Cardiac muscle cell (in vitro differentiated cells and primary cell): ENCODE measurements around the gene H19. TPM values are rescaled to one million over a fixed set of nuclear protein-coding genes. Genes with fewer than 3 reads are reported as not detected.

Experiments used
- DNase-seq, 2 donors: peaks; one replicate each; pipeline versions ENCODE4 v3.0.0 to v3.0.0-alpha.2; 2010 to 2017; ENCODE audit warnings: low read depth in 1 of 2, low spot score in 1 of 2
- H3K27ac ChIP-seq: fragments of 200-600 bp; sonication (generic); 2 replicates; pipeline ENCODE4 v1.5.1; 2016
- H3K27me3 ChIP-seq: fragments of 200-600 bp; sonication (generic); 2 replicates; pipeline ENCODE4 v1.6.0; 2016; ENCODE audit warnings: control low read depth
- H3K36me3 ChIP-seq: fragments of 200-600 bp; sonication (generic); 2 replicates; pipeline ENCODE4 v1.5.1; 2016; ENCODE audit warnings: control low read depth
- H3K4me1 ChIP-seq: fragments of 200-600 bp; sonication (generic); 2 replicates; pipeline ENCODE4 v1.8.1; 2017; ENCODE audit warnings: low read depth, mild to moderate bottlenecking, mixed run types
- H3K4me3 ChIP-seq: fragments of 200-600 bp; sonication (generic); 2 replicates; pipeline ENCODE4 v1.5.1; 2016; ENCODE audit warnings: mild to moderate bottlenecking
- H3K9me3 ChIP-seq: fragments of 200-600 bp; sonication (generic); 2 replicates; pipeline ENCODE4 v1.5.1; 2017; ENCODE audit warnings: low read depth, mild to moderate bottlenecking, control low read depth
- polyA plus RNA-seq: library from polyadenylated mRNA; unstranded; fragments of >200 nt; fragmentation: Nextera tagmentation; extraction: Ambion mirVana; gene quantifications from 2 replicates; pipeline ENCODE4 v1.2.1, GENCODE V29; 2016
- total RNA-seq: library from RNA; depleted of rRNA; stranded (reverse); fragments of >200 nt; gene quantifications from 2 replicates; pipeline ENCODE4 v1.2.3, GENCODE V29; 2016
- TF ChIP-seq, protein P1 (sequence below): IDR thresholded peaks from 2 replicates; pipeline ENCODE4 v1.5.1; 2012; ENCODE audit warnings: low read depth, mild to moderate bottlenecking, low read length

The H19 gene
- total and polyA plus RNA-seq, 2 experiments from 2014 or later: 27.7 to 316 TPM

DNA sequence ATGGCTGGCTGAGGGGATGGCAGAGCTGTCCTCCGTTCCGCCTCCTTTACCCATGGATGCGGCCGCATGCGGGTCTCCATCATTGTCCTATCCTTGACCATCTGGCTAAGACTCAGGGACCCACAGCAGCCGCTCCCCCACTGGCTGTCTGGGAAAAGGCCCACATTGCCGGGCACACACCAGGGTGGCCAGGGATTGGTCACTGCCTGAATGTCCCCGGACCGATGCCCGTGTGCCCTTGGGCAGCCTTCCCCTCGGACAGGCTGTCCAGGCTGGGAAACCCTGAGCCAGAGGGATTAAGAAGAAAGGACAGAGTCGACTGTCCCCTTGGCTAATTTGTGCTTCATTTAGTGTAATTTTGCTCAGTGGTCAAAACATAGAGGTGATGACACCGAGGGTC lies 22.5 kb downstream of the H19 start:
- Histone ChIP-seq H3K9me3 (no peaks in the 10 kb centered on the region), H3K36me3 (no peaks in the 10 kb centered on the region), H3K4me1 (no peaks in the 10 kb centered on the region), H3K4me3 (no peak overlapping the region), H3K27me3 (no peaks in the 10 kb centered on the region), H3K27ac (no peak overlapping the region)
- DNase-seq: no peak
- TF ChIP-seq, protein P1, sequence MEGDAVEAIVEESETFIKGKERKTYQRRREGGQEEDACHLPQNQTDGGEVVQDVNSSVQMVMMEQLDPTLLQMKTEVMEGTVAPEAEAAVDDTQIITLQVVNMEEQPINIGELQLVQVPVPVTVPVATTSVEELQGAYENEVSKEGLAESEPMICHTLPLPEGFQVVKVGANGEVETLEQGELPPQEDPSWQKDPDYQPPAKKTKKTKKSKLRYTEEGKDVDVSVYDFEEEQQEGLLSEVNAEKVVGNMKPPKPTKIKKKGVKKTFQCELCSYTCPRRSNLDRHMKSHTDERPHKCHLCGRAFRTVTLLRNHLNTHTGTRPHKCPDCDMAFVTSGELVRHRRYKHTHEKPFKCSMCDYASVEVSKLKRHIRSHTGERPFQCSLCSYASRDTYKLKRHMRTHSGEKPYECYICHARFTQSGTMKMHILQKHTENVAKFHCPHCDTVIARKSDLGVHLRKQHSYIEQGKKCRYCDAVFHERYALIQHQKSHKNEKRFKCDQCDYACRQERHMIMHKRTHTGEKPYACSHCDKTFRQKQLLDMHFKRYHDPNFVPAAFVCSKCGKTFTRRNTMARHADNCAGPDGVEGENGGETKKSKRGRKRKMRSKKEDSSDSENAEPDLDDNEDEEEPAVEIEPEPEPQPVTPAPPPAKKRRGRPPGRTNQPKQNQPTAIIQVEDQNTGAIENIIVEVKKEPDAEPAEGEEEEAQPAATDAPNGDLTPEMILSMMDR: no peak

DNA sequence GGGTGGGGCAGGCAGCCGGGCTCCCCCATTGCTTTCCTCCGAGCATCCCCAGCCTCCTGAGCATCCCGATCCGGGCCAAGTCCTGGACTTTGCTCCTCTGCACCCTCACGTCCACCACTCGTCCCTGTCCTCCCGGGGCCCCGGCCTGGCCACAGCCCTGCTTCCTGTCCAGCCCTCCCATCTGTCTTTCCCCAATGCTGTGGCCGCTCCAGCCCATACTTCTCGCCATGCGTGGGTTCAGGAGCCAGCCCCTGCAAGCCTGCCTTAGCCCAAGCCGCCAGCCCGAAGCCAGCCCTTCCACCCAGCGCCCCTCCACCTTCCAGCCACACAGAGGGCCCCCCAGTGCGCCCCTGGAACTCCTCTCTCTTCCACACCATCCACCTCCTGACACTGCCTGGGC lies 26.7 kb downstream of the H19 start:
- Histone ChIP-seq H3K9me3 (no peaks in the 10 kb centered on the region), H3K36me3 (no peaks in the 10 kb centered on the region), H3K27ac (no peak overlapping the region), H3K27me3 (no peaks in the 10 kb centered on the region), H3K4me3 (no peak overlapping the region), H3K4me1 (no peaks in the 10 kb centered on the region)
- no peak for DNase-seq
- TF ChIP-seq, protein P1: no peak

DNA sequence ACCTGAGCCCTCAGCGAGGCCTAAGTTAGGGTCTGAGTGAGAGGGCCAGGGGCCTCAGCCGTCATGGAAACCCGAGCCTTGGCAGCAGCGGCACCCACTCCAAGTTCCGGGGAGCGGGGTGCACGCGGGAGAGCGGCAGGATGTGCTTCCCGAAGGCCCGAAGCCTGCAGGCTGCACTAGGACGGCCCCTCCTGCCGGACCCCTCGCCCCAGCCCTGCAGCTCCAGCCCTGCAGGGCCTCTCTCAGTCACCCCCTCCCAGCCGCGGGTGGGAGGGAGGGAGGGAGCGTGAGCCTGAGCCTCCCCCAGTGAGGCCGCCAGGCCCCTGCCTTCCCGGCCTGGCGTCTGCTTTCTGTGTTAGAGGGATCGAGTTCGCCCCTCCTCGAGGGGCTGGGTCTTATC lies 27.9 kb downstream of the H19 start:
- Histone ChIP-seq H3K4me1 (no peaks in the 10 kb centered on the region), H3K36me3 (no peaks in the 10 kb centered on the region), H3K27ac (no peak overlapping the region), H3K4me3 (no peak overlapping the region), H3K9me3 (no peaks in the 10 kb centered on the region), H3K27me3 (no peaks in the 10 kb centered on the region)
- TF ChIP-seq, protein P1: no peak
- DNase-seq: no peak

DNA sequence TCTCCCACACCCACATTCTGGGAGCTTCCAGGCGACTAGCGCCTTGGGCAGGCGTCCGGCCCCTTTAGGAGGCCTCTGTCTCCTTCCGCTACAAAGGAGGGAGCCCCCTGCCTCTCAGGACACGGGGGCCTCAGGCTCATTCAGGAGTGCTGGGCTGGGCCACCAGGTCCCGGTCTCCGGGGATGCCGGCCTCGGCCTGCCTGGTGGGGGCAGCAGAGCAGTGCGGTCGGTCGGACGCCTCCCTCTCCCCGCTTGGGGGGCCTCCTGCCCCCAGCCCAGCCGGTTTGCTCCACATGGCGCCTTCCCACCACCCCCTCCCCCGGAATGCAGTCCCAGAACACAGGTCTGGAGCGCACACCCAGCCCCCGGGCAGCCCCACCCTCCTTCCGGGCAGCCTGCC lies 28.6 kb downstream of the H19 start:
- TF ChIP-seq, protein P1: no peak
- no peak for DNase-seq
- no peaks in the 10 kb centered on the region for H3K4me1 ChIP-seq

DNA sequence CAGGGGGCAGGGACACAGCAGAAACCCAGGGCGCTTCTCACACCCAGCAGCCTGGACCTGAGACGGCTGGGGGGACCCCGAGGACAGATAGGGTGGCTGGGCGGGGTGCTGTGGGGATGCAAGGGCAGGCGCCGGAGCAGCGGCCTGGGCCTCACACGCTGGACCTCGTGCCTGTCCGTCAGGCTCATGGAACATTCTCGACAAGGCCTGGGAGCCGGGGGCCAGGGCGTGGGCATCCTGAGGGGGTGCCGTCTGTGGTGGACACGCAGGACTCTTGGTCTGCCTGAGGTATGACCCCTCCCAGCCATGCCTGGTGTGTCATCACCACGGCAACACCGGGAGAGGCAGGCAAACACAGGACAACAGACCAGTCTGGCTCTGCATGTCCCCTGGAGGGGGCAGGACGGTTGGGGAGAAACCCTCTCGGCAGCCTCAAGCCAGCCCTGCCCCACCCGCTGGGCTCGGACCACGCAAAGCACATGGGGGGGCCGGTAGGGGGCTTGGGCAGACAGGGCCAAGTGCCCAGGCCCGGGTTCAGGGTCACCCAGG lies 29.1 kb downstream of the H19 start:
- Histone ChIP-seq H3K4me1 (no peaks in the 10 kb centered on the region), H3K27ac (peak overlapping the region; percentile 83)

More for the DNA sequence above, 28.6 kb downstream of the H19 start:
- no peak overlapping the region for H3K4me3 ChIP-seq
- no peaks in the 10 kb centered on the region for H3K9me3 ChIP-seq
- H3K27me3 ChIP-seq: no peaks in the 10 kb centered on the region
- H3K36me3 ChIP-seq: no peaks in the 10 kb centered on the region
- H3K27ac ChIP-seq: no peak overlapping the region

More for the DNA sequence above, 29.1 kb downstream of the H19 start:
- TF ChIP-seq, protein P1: no peak
- Histone ChIP-seq H3K27me3 (no peaks in the 10 kb centered on the region), H3K4me3 (no peak overlapping the region), H3K9me3 (no peaks in the 10 kb centered on the region), H3K36me3 (no peaks in the 10 kb centered on the region)
- DNase-seq: no peak
